ENCODE data around the gene UHRF2. TPM values are rescaled to one million over a fixed set of nuclear protein-coding genes. Genes with fewer than 3 reads are reported as not detected.
"Not testable (repeated sequence)": the region's sequence is repeated elsewhere in the genome, so short reads cannot be mapped to it uniquely, and the experiment has no call there.

UHRF2 gene, protein sequence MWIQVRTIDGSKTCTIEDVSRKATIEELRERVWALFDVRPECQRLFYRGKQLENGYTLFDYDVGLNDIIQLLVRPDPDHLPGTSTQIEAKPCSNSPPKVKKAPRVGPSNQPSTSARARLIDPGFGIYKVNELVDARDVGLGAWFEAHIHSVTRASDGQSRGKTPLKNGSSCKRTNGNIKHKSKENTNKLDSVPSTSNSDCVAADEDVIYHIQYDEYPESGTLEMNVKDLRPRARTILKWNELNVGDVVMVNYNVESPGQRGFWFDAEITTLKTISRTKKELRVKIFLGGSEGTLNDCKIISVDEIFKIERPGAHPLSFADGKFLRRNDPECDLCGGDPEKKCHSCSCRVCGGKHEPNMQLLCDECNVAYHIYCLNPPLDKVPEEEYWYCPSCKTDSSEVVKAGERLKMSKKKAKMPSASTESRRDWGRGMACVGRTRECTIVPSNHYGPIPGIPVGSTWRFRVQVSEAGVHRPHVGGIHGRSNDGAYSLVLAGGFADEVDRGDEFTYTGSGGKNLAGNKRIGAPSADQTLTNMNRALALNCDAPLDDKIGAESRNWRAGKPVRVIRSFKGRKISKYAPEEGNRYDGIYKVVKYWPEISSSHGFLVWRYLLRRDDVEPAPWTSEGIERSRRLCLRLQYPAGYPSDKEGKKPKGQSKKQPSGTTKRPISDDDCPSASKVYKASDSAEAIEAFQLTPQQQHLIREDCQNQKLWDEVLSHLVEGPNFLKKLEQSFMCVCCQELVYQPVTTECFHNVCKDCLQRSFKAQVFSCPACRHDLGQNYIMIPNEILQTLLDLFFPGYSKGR
- total RNA-seq: 10 to 100 TPM; 77.3 to 77.9 TPM

DNA sequence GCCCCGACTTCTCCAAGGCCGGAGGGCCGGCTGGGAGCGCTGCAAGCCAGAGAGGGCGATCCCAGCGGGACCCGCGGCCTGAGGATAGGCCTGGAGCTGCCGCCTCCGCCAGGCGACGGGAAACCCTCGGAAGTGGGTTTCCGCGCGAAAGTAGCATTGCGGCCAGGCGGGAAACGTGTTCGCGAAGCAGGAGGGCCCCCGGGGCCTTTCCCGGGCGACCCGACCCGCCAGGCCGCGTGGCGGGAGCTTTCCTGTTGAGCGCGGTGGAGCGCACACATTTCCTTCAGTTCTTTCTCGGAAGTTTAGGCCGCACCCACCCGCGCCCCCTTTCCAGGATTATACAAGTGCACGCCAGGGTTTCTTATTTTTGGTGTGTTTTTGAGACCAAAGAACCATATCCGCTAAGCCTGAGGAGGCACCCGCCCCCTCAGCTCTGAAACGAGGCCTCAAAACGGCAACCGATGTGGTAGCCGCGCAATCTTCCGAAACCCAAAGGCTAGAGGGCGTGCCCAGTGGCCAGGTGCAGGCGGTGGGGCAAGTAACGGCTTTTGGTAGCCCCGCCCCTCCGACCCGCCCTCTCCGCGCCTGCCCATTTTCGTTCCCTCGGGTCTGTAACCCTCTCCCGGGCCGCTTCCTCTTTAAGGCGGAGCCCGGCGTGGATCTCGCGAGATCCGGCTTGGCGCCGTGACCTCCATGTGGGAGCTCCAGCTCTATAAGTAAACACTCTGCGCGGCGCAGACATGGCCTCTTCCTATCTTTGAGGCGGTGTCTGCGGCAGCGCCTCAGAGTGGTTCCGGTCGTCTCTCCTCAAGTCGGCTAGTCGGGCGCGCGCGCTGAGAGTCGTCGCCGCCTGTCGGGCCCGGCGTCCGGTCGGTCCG is at the start of gene UHRF2:
TSS of gene UHRF2 (plus strand) at position 713 of the 878 bp plus-strand sequence. CDS start 292 bp downstream, outside the sequence.
- H3K36me3 Mint-ChIP-seq (ENCODE audit: low read depth): peaks cover 31% of the 10 kb centered on the region

DNA sequence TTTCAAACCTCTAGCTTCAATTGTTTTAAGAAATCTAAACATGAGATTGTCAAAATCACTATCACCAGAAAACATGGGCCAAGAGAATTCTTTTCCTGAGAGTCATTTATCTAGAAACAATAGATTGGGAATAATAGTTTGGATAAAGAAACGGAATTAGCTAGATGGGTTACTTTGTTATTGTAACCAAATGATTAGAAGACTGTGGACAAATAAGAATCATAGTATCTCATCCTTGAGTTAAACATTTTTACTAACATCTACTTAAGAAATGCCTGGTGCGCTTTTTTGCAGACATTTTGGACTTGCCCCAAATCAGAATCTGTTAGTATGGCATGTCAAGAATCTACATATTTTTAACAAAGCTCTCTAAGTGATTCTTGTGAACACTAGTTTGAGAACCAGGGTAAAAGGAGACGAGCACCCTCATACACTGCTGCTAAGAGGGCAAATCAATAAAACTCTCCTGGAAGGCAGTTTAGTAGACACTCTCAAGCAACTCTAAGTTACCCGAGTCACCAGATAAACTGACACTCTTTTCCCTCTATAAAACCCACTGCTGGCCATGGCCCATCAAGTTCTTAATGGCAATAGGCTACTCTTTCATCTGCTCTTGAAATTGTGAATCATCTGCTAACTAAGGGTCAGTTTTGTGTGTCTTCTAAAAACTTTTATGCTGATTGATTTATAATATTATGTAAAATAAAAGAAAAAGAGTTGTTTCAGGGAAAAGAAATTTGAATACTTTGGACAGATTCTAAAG is 45.7 kb upstream of the UHRF2 start:
- DNase-seq: no peak
- peaks cover 3% of the 10 kb centered on the region for H3K36me3 Mint-ChIP-seq (ENCODE audit: low read depth)
- no peaks in the 10 kb centered on the region for H3K27me3 Mint-ChIP-seq
- peaks cover 6% of the 10 kb centered on the region for H3K9me3 Mint-ChIP-seq
- CTCF ChIA-PET: no interaction called here
- H3K4me3 Mint-ChIP-seq: no peak overlapping the region
- no peak overlapping the region for H3K27ac Mint-ChIP-seq
- POLR2A ChIA-PET: no interaction called here
- no peaks in the 10 kb centered on the region for H3K4me1 Mint-ChIP-seq

More for the DNA sequence above, at the start of gene UHRF2:
- ChIA-PET POLR2A (interaction anchor here (0.6 to 7.5 kb wide), 37 partner anchors 10 to 792 kb away, joined by 3 to 200 read pairs (median 5); partner anchors contain the start of genes ERMP1, KDM4C, RANBP6 and RIC1), CTCF (interaction anchor here (0.6 to 3.8 kb wide), 10 partner anchors 12 to 580 kb away, joined by 3 to 27 read pairs (median 4); partner anchors contain the start of genes ERMP1 and RANBP6)
- peak; percentile 100 for DNase-seq
- Mint-ChIP-seq H3K9me3 (no peaks in the 10 kb centered on the region), H3K27me3 (peaks cover 2% of the 10 kb centered on the region), H3K4me3 (peak within 1 kb of the TSS; percentile 81), H3K4me1 (peaks cover 35% of the 10 kb centered on the region), H3K27ac (peak within 1 kb of the TSS; percentile 94)

DNA sequence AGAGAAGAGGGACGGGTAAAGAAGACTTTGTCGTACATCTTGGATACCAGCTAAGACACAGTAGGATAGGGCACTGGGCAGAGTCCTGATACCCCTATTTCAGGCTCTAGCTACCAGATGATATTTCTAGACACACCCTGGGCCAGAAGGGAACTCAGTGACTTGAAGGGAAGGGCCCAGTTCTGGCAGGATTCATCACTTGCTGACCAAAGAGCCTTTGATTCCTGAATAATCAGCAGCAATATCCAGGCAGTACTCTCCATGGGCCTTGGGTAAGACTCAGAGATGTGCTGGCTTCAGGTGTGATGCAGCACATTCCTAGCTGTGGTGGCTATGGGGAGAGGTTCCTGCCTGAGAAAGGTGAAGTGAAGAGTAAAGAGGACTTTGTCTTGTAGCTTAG is 44.2 kb upstream of the UHRF2 start:
- Mint-ChIP-seq H3K27ac (no peak overlapping the region), H3K36me3 (ENCODE audit: low read depth) (peaks cover 3% of the 10 kb centered on the region), H3K9me3 (peaks cover 10% of the 10 kb centered on the region), H3K4me3 (no peak overlapping the region), H3K27me3 (no peaks in the 10 kb centered on the region), H3K4me1 (no peaks in the 10 kb centered on the region)
- no peak for DNase-seq
- ChIA-PET POLR2A (no interaction called here), CTCF (no interaction called here)

DNA sequence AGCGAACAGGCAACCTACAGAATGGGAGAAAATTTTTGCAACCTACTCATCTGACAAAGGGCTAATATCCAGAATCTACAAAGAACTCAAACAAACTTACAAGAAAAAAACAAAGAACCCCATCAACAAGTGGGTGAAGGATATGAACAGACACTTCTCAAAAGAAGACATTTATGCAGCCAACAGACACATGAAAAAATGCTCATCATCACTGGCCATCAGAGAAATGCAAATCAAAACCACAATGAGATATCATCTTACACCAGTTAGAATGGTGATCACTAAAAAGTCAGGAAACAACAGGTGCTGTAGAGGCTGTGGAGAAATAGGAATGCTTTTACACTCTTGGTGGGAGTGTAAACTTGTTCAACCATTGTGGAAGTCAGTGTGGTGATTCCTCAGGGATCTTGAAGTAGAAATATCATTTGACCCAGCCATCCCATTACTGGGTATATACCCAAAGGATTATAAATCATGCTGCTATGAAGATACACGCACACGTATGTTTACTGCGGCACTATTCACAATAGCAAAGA is 31.5 kb upstream of the UHRF2 start:
- POLR2A ChIA-PET; H3K4me1 Mint-ChIP-seq; DNase-seq; H3K27ac Mint-ChIP-seq; H3K4me3 Mint-ChIP-seq; H3K36me3 Mint-ChIP-seq (ENCODE audit: low read depth); H3K9me3 Mint-ChIP-seq; CTCF ChIA-PET: not testable (repeated sequence)
- peaks cover 13% of the 10 kb centered on the region for H3K27me3 Mint-ChIP-seq

DNA sequence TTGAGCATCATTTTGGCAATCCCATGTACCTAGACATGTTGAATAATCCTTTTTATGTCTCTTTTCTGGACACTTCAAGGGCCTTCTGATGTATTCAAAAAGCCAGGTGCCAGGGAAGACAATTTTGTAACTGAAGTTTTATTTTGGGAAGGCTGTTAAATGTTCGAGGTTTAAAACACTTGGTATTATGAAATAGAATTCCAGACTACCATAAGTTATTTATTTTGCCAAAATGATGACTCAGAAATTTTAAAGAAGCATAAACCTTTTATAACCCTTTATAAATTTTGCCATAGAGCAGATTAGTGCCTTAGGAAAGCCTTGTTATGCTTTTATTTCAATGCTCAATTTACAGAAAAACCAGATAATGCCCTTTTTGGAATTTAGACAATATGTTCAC is 30.3 kb upstream of the UHRF2 start:
- H3K4me3 Mint-ChIP-seq: no peak overlapping the region
- CTCF ChIA-PET: no interaction called here

DNA sequence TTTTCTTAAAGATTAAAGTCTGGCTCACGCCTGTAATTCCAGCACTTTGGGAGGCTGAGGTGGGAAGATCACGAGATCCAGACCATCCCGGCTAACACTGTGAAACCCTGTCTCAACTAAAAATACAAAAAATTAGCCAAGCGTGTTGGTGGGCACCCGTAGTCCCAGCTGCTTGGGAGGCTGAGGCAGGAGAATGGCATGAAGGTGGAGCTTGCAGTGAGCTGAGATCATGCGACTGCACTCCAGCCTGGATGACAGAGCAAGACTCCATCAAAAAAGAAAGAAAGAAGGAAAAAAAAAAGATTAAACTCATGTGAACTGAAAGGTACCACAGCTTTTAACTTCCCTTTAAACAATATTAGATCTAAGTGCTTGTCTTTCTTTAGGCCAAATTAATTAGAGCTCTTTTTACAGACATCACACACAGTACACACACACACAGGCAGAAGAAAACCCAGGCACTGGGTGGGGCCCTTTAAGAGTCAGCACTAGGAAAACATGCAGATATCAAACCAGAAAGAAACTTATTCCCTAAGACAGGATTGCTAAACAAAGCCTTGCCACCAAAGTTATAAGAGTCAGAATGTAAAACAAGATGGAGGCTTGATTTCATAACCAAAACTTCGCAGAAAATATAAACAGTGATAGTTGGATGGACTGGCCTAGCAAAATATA is 29.3 kb upstream of the UHRF2 start:
- no peak overlapping the region for H3K4me3 Mint-ChIP-seq
- H3K4me1 Mint-ChIP-seq: no peaks in the 10 kb centered on the region
- no peak for DNase-seq
- POLR2A ChIA-PET: no interaction called here
- H3K36me3 Mint-ChIP-seq (ENCODE audit: low read depth): no peaks in the 10 kb centered on the region
- H3K27me3 Mint-ChIP-seq: peaks cover 9% of the 10 kb centered on the region
- CTCF ChIA-PET: no interaction called here
- peaks cover 2% of the 10 kb centered on the region for H3K9me3 Mint-ChIP-seq
- no peak overlapping the region for H3K27ac Mint-ChIP-seq

More for the DNA sequence above, 30.3 kb upstream of the UHRF2 start:
- no peaks in the 10 kb centered on the region for H3K36me3 Mint-ChIP-seq (ENCODE audit: low read depth)
- no peak overlapping the region for H3K27ac Mint-ChIP-seq
- POLR2A ChIA-PET: no interaction called here
- H3K9me3 Mint-ChIP-seq: peaks cover 2% of the 10 kb centered on the region
- DNase-seq: no peak
- no peaks in the 10 kb centered on the region for H3K4me1 Mint-ChIP-seq
- peaks cover 13% of the 10 kb centered on the region for H3K27me3 Mint-ChIP-seq

DNA sequence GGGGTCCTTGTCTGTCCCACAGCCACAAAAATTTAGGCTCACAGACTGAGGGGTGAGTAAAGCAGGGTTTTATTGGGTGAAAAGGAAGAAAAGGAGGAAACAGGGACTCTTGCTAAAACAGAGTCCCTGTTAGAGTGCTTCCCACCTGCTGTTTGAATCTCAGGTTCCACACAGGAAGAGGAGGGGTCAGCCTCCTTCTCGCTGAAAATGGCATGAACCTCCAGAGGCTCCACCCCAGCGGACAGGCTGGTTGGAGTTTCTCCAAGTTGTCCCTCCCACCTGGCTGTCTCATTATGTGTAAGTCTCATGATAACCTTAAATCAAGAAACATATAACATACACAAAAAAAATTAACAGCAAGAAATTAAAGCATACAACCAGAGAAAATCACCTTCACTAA is 28.3 kb upstream of the UHRF2 start:
- Mint-ChIP-seq H3K9me3 (no peaks in the 10 kb centered on the region), H3K4me3 (no peak overlapping the region), H3K27me3 (no peaks in the 10 kb centered on the region), H3K27ac (no peak overlapping the region), H3K4me1 (no peaks in the 10 kb centered on the region), H3K36me3 (ENCODE audit: low read depth) (no peaks in the 10 kb centered on the region)
- CTCF ChIA-PET: no interaction called here
- POLR2A ChIA-PET: no interaction called here
- no peak for DNase-seq

DNA sequence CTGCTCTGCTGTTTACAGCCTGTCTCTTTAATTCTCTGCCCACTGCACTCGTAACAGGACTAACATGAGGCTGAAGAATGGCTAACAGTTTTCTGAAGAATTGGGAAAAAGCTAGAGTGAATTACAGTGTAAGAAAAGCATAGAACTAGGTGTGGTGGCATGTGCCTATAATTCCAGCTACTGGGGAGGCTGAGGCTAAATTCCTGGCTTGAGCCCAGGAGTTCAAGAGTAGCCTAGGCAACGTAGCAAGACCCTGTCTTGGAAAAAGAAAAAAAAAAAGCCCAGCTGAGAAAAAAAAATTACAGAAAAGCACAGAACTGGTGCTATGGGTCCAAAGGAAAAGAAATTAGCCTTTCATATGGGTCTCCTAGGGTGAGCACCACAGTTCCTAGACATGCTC is 13.9 kb upstream of the UHRF2 start:
- H3K27ac Mint-ChIP-seq: no peak overlapping the region
- H3K4me3 Mint-ChIP-seq: no peak overlapping the region
- H3K4me1 Mint-ChIP-seq: no peaks in the 10 kb centered on the region
- H3K9me3 Mint-ChIP-seq: no peaks in the 10 kb centered on the region
- no peaks in the 10 kb centered on the region for H3K36me3 Mint-ChIP-seq (ENCODE audit: low read depth)
- ChIA-PET POLR2A (interaction anchor here (1.5 kb wide), 1 partner anchor 14 kb away, joined by 4 read pairs; the partner anchor contains the start of gene UHRF2), CTCF (interaction anchor here (0.6 kb wide), 1 partner anchor 459 kb away, joined by 3 read pairs; no protein-coding TSS in a partner anchor)
- H3K27me3 Mint-ChIP-seq: peaks cover 3% of the 10 kb centered on the region
- no peak for DNase-seq

DNA sequence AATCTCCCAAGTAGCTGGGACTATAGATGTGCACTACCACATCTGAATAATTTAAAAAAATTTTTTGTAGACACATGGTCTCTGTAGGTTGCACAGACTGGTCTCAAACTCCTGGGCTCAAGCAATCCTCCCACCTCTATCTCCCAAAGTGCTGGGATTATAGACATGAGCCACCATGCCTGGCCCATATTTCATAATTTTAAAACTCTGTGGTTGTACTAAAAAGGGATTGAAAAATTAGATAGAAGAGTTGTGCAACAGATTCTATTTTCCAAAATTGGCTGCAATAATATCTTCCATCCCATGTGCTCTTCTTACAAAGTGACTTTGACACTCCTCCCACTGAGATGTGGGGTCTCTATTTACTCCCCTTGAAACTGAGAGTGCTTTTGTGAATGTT is 7.6 kb upstream of the UHRF2 start:
- H3K36me3 Mint-ChIP-seq (ENCODE audit: low read depth): no peaks in the 10 kb centered on the region
- DNase-seq: no peak
- ChIA-PET POLR2A (no interaction called here), CTCF (no interaction called here)
- H3K9me3 Mint-ChIP-seq: no peaks in the 10 kb centered on the region
- no peak overlapping the region for H3K27ac Mint-ChIP-seq
- no peak overlapping the region for H3K4me3 Mint-ChIP-seq
- peaks cover 3% of the 10 kb centered on the region for H3K4me1 Mint-ChIP-seq
- peaks cover 2% of the 10 kb centered on the region for H3K27me3 Mint-ChIP-seq

DNA sequence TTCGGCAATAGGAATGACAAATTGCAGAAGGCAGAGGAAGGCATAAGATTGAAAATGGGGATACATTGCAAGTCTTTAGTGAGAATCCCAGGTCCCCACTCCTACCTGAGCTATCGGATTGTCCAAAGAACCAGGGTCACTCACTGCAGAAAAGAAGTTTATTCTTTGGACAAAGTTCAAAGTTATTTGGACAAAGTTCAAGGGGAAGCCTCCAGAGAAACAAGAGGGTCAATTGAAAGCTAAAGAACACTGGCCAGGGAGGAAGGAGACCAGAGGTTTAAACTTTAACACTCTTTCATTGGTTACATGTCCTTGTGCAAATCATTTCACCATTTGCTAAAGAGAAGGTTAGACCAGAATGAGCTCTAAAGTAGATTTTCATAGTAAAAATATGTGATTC is 5.2 kb upstream of the UHRF2 start:
- H3K4me1 Mint-ChIP-seq: peaks cover 8% of the 10 kb centered on the region
- H3K4me3 Mint-ChIP-seq: no peak overlapping the region
- DNase-seq: no peak
- CTCF ChIA-PET: no interaction called here
- H3K9me3 Mint-ChIP-seq: no peaks in the 10 kb centered on the region
- no peak overlapping the region for H3K27ac Mint-ChIP-seq
- peaks cover 2% of the 10 kb centered on the region for H3K27me3 Mint-ChIP-seq
- POLR2A ChIA-PET: no interaction called here
- no peaks in the 10 kb centered on the region for H3K36me3 Mint-ChIP-seq (ENCODE audit: low read depth)

DNA sequence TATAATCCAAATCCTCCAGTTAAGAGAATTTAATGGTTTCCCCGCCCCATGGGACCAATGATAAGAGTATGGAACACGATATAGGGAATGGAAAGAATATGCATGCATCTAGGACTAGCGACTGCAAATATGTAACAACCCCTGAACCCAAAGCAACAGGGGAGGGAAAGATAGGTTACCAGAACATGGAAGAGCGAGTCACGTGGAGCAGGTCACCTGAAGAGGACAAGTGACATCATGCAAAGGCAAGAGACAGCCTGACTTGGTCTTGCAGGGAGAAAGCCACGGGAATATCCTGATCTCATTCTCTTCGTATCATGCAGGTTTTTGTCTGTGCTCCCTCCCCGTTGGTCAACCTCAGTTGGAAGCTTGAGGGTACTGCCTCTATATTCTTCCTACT is 4.7 kb upstream of the UHRF2 start:
- no peaks in the 10 kb centered on the region for H3K9me3 Mint-ChIP-seq
- H3K4me1 Mint-ChIP-seq: peaks cover 8% of the 10 kb centered on the region
- ChIA-PET POLR2A (no interaction called here), CTCF (interaction anchor here (0.6 kb wide), 1 partner anchor 340 kb away, joined by 3 read pairs; no protein-coding TSS in a partner anchor)
- no peaks in the 10 kb centered on the region for H3K36me3 Mint-ChIP-seq (ENCODE audit: low read depth)
- H3K4me3 Mint-ChIP-seq: no peak overlapping the region
- peaks cover 2% of the 10 kb centered on the region for H3K27me3 Mint-ChIP-seq
- DNase-seq: no peak
- H3K27ac Mint-ChIP-seq: no peak overlapping the region

DNA sequence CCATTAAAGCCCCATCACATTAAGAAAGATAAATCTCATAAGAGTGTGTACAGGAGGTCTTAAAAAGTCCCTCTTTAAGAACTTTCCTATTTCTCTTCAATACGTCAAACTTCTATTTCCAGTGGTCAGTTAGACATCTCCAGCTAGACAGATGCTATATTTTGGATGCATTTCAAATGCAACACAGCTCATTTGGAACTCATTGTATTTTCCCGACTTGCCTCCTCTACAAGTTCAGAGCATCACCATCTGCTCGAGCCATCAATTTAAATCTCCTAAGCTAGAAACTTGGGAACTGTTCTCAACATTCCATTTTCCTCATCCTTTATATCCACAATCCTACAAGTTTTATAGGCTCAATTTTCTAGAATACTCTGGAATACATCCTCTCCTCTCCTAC is 3.2 kb upstream of the UHRF2 start:
- CTCF ChIA-PET: no interaction called here

More for the DNA sequence above, 3.2 kb upstream of the UHRF2 start:
- Mint-ChIP-seq H3K27ac (no peak overlapping the region), H3K36me3 (ENCODE audit: low read depth) (peaks cover 8% of the 10 kb centered on the region), H3K4me1 (peaks cover 10% of the 10 kb centered on the region), H3K4me3 (no peak overlapping the region), H3K27me3 (peaks cover 2% of the 10 kb centered on the region), H3K9me3 (no peaks in the 10 kb centered on the region)
- POLR2A ChIA-PET: no interaction called here
- DNase-seq: no peak

Data from activated CD4-positive, alpha-beta memory T cell treated with anti-CD3 and anti-CD28 coated beads, Interleukin-2, amount 10 ng/mL, durations not matched to agents 7 days and 5 days (primary cell).